Limb (tissue), 2 donors: ENCODE data around the gene CIBAR2.

Source experiments
- DNase-seq, 2 donors: peaks; one replicate each; pipeline ENCODE4 v3.0.0-alpha.2; 2016; ENCODE audit errors: extremely low spot score in 2 of 2

CIBAR2 gene

DNA sequence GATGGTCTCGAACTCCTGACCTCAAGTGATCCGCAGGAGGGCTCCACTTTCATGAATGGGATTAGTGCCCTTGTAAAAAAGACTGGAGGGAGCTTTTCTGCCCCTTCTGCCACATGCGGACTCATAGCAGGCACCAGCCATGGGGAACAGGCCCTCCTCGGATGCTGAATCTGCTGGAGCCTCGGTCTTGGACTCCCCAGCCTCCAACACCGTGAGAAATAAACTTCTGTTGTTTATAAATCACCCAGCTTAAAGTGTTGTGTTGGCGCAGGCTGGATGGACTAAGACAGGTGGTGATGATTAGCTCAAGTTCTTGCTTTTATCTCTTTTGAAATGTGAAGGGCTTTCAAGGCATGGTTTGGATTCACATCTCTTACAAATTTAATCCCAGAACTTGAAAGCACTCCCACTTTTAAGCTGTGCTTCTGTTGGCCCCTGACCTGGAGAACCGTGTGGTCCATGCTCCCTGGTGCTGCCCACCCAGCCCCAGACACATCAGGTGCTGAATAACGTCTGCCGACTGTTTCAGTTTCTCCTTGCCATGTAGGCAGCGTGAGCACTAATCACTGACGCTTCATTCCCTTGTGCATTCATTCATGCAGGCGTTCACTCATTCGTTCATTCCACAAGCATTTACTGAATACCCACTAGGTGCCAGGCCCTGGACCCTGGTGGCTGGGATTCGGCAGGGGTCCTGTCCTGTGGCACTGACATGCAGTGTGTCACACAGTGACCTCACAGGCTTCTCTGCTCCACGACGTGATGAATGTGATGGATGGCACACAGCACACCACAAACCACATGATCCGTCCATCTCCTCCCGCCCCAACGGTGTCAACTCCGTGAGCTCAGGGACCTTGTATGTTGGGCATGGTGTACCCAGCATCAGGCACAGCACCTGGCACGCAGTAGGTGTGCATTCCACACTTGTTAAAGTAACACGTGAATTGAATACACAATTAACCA lies 8.9 kb downstream of the CIBAR2 start:
- no peak for DNase-seq

DNA sequence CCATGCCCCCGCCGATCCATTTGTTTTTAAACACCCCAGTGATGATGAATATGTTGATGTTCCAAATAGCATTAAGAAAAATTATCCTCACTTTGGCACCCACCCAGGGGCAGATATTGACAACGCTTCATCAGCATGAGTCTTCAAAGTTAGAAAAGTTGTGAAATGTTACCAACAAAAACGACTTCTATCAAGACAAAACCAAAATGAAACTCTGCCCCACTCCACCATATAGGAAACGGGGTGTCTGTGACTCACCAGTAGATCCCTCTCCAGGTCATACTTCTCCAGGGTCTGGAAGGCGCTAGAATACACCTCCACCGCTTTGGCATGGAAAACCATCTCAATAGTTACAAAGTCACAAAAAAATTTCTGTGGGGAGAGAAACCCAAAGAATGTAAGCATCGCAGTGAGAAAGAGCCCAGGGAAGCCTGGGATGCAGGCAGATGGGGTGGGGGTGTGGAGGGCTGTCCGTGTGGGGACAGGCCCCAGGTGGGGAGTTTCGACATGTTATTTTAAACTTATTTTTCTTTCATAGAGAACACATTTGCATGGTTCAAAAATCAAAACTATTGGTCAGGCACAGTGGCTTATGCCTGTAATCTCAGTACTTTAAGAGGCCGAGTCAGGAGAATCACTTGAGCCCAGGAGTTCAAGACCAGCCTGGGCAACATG lies 10.2 kb downstream of the CIBAR2 start:
- DNase-seq: no peak

DNA sequence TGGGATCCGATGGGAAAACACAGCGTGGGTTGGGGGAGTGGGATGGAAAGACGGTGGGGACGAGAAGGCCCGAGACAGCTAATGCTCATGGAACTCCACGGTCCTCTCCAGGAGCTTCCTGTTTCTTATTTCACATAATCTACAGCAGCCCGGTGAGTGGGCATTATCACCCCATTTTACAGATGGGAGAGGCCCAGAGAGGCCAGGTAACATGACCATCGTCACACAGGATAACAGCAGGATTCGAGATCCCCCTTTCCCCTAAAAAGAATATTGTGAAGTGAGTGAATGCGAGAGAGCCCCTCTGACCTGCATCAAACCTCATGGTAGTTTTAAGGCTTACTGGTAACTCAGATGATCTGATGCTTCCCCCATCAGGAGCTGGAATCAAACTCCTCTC lies 12.0 kb downstream of the CIBAR2 start:
- DNase-seq: no peak

DNA sequence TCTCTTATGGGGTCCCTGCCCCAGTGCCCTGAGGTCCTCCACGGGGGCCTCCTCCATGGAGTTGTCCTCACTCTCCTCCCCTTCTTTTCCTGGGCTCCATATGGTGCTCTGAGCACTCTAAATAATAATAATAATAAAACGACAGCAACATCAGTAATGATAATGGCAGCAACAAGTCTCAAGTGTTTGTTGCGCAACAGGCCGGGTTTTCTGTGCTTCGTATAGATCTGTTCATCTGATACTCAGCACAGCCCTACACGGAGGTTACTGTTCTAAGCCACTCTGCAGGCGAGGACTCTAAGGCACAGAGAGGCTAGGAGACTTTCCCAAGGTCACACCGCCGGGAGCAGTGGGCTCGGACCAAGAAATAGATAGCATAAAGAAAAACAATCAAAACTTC lies 13.7 kb downstream of the CIBAR2 start:
- no peak for DNase-seq

DNA sequence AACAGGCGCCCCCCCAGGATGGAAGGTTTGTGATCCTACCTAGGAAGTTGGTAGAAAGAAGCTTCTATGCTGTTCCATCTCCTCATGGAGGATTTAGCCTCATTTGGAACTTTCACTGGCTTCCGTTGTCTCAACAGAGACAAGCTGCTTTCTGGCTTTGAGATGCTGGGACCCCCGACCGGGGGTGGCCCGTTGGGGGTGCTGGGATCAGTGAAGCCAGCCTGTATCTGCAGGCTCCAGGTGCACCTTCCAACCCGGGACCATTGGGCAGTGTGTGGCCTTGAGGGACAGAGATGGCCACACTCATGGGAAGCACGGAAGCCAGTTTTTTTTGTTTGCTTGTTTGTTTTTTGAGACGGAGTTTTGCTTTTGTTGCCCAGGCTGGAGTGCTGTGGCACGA lies 15.4 kb downstream of the CIBAR2 start:
- no peak for DNase-seq

DNA sequence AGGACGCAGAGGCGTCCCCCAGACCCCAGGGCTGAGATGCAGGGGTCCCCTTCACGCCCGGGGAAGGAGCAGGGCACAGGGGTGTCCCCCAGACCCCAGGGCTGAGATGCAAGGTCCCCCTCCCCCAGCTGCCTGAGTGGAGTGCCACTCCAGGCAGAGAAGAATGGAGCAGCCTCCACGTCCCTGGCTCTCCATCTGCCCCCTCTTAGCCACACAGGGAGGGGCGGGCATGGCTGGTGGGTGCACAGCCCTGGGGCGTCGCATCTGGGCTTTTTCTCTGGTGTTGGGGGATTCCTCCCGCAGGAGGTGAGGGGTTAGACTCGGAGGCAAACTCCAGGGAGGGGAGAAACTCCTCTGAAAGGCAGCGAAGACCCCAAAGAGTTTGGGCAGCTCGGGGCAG lies 17.5 kb downstream of the CIBAR2 start:
- DNase-seq: no peak

DNA sequence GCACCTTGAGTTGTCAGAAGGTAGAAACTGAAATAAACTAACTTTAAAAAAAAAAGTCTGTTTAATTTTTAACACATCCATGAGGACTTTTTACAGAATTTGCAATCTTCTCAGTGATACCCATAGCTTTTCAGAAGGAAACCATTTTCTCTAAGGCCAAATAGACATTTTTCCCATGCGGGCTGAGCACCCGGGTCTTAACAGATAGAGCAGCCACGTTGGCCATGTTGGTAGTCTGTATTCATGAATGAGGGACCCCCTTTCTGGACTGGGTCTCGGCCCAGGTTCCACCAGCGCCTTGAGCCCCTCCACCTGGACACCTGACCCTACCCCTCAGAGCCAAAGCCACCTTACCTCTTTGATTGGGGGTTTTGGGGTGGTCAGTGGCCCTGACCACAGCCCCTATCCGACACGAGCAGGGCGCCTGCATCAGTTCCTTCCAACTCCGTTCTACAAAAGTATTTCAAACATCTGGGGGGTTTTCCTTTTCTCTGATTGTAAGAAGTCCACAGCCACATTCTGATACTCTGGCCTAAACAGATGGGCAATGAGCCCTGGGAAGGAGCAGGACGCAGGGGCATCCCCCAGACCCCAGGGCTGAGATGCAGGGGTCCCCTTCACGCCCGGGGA lies 18.0 kb downstream of the CIBAR2 start:
- DNase-seq: no peak

DNA sequence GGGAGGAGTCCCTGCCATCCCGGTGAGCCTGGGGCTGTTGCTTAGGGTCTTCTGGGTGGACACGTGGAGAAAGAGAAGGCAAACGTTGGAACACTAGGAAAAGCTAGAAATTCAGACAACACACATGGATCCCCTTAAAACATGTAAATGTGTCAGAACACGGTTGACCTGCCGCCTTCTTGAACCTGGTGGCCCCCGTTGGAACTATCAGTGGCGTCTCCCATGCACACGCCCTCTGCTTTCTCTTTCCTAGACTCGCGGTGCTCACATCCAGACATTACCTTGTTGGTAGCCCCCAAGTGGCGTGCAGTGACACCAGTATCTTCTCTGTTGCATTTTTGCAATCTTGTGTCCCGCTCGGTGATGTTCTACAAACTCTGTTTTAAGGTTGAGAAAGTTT lies 18.6 kb downstream of the CIBAR2 start:
- DNase-seq: no peak

DNA sequence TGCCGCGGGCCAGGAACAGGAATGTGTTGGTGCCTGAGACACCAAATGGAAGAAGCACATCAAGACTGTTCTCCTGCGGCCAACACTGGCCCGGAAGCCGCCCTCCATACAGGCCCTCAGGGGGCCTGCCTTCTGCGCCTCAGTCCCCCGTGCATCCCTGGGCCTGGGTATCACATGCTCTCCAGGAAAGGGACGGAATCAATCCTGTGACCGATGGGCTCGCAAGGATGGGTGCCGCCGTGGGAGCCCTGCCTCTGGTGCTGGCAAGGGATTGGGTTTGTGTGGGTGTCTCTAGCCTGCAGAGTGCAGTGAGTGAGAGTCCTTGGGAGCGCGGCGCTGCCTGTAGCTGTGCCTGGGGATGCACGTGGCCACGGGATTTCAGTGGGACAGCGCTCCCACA lies 19.4 kb downstream of the CIBAR2 start:
- no peak for DNase-seq

DNA sequence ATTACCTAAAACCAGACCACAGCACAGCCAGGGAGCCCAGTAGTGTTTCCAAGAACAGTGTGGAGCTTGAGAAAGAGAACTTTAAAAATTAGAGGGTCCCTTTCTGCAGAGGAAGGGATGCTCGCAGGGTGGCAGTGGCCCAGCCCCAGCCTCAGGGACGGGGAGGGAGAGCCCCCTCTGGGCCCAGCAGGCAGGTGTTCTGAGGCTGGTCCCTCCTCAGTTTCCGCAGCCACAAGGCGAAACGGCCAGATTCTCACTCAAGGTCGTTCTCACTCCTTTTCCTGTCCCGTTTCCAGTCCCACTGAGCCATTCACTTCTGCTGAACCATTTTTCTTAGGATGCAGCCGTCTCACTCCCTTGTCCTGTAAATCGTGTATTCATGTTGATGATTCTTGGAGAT lies 20.0 kb downstream of the CIBAR2 start:
- DNase-seq: no peak

DNA sequence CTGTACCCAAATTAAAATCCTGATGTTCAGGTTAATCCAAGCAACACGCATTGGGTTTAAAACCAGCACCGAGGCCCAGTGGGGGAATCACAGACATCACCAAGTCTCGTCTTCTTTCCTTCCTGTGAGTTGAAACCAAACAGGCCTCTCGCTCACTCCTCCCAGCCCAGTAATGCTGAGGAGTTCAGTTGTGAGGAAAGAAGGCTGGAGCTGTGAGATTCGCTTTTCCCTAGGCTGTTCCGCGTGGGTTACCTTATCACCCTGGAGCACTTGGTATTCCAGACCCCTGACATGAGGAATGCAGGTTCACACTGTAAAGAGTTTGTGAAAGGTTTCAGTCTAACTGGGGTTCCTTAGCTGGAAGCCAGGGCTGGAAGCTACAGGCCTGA lies 20.8 kb downstream of the CIBAR2 start:
- DNase-seq: no peak

DNA sequence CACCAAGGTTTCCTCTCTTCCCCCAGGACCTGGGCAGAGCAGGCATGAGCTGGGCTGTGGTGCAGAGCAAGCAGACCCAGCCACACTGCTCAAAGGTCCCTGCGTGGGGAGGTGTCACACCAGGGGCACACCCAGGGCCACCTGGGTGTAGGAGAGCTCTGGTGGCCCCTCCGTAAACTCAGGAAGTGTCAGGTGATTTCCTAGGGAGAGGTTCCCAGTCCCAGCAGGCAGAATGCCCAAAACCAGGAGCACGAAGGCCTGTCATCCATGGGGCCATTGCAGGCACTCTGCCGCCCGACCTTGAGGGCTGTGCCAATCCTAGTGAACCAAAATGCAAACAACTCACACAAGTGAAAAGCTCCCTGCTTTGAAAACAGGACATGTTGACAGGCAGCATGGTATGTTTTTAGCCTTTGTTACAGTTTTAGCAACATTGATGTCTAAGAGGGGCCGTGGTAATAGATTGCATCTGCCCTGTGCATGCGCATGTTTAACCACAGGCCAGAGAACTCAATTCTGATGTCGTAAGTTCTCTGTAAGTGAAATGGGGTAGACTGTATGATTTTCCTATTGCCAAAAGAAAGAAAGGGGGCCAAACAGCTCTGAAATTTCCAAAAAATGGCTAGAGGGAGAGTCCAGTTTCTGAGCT lies 21.3 kb downstream of the CIBAR2 start:
- DNase-seq: no peak

DNA sequence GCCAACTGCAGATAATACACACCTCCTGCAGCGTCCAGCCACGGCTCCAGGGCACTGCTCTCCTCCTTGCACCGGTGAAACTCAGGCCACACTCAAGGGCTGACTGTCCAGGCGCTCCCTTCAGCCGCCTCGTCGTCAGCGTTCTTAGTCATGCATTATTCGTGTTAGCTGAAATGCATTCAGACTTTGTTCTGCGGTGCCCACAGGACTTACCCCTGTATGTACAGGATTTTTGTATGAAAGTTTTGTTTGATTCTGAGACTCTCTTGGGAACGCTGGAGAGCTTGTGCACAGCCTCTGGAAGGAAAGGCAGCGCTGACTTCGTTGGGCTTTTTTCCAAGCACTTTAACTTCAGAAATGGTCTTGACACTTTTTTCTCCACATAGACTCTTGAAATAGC lies 22.1 kb downstream of the CIBAR2 start:
- DNase-seq: no peak

DNA sequence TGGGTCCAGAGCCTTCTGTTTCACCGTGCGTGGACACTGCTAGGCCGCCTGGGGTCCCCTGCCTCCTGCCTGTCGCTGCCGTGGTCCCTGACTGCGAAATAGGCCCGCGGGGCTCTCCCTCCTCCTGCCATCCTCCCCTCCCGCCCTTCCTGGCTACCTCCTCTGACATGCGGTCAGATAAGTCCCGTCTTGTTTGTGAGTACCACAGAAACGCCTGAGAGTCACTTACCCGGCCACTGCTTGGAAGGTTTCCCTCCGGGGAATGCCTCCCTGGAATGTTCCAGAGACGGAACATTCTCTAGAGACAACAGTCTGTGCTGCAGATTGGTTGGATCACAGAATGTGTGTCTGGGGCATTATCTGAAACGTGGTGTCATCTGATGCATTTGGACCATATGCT lies 22.7 kb downstream of the CIBAR2 start:
- DNase-seq: no peak

DNA sequence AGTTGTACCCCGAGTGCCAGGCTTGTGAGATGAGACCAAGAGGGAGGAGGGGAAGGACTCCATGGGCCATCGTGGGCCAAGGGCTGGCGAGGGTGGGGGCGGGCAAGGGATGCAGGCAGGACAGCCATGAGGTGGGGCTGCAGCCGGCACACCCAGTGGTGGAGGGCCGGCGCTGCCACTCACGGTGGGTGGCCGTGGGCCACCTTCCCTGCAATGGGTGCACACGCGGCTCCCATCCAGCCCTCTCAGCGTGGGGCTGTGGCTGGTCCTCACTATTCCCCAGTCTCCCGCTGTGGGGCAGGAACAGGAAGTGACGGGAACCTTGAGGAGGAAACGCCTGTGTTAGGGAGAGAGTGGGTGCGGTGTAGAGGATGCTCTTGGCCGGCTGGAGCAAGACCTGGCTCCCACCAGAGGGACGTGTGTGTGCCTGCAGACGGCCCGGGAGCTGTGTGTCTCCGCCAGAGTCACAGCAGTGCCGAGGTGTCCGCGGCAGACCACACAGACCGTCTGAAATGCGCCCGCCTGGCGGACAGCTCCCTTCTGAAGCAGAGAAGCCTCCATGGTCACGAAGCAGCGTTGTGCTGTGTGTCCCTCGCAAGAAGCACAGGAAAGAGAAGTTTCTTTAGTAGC lies 23.6 kb downstream of the CIBAR2 start:
- DNase-seq: no peak

DNA sequence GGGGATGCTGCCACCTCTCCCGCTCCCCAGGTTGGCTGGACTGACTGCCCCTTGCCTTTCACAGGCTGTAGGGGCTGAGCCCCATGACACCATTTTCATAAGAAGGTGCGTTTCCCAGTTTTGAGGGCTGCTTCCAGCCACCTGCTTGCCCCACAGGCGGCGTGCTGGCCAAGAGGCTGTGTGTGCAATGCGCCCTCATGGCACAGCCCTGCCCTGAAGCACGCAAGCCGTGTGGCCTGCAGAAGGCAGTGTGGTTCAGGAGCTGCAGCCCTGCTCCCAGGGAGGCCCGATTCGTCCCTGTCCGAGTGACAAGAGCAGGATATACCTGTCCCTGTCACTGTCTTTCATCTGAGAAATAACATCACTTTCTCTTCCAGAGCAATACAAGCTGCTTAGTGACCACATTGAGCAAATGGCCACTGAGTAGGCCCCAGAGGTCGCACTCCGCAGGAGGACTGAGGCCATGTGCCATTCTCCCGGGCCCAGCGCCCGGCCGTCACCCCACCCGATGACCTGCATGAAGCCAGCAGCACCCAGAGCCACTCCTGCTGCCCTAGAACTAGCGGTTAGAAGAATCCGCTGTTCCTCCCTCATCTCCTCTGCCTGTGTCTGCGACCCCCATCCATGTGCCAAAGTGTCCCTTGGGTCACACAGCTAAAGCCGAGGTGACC lies 24.2 kb downstream of the CIBAR2 start:
- DNase-seq: no peak

DNA sequence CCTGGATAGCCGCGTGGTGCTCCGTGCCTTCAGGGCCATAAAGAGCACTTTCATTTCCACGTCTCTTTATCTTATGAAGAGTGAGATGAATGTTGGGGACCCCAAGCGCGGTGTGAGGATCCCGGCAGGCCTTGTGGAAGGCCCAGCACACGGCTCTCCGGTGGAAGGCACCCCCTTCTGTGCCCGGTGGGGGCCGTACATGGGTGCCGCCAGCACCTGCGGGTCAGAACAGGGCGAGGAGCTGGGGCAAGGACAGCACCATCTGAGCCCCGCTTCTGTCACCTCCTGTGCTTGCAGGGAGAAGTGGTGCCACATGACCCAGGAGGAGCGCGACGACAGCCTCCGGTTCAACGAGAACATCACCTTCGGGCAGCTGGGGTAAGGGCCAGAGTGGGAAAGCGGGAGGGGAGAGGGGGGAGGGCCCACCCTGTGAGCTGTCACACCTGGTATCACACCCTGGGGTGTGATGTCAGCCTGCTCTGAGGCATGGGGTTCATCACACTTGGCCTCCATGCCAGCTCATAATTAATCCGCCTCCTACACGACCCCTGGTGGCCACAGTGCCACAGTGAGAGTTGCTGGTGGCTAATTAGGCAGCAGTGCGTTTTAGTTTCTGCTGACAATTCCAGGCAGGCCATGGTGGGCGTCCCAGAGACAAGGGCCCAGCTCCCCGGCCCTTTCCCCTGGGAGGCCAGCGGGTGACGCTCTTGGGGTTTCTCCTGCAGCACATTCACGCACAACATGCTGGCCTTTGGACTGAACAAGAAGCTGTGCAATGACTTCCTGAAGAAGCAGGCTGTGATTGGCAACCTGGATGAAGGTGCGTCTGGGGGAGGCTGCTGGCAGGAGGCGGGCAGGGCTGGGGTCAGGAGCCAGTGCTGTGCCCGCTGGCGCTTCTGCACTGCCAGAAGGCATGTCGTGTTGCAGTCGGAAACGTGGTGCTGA lies 25.7 kb downstream of the CIBAR2 start:
- peak; percentile 13 to 74 for DNase-seq

DNA sequence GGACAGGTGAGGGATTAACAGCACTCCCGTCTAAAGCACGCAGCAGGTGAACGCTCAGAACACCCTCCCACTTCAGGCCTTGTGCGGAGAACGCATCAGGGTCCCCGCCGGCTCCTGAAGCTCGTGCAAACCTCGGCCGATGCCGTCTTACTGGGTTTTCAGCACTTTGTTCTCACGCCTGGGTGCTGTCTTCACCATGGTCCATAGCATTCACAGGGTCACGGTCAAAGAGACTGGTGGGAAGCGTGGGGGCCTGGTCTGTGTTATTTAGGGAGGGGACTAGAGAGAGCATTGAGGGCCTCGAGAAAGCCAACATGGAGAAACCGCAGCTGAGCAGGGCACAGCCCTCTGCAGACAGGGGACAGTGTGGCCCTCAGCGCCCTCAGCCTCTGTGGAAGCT lies 26.6 kb downstream of the CIBAR2 start:
- no peak for DNase-seq

DNA sequence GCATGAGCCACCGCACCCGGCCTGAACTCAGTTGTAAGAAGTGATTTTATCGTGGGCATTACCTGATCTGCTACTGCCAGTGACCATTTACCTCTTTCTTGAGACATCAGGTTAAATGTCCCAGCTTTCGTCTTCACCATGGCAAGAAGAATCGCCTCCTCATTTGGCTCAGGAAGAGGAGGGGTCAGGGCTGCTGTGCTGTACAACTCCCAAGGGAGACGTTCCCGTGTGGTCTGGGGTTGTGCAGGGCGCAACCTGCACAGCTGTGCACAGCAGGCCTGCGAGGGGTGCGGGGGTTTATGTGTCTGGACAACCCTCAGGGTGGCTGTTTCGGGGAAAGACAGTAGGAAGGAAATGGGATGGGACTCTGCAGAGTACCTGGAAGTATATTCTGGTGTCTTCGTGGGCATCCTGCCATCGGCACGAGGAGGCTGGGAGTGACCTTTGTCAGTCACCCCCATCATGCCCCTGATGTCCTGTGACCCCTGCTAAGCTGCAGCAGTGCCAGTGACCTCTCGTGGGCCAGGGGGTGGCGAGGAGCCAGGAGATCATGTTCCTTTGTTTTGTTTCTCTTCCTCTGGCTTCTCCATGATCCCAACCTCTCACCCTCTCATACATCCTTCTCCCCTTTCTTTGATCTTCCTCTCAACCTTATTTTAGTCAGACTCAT lies 27.3 kb downstream of the CIBAR2 start:
- DNase-seq: no peak
